Panc1 (cell line): ENCODE data around the gene COX7B2. TPM values are rescaled to one million over a fixed set of nuclear protein-coding genes. Genes with fewer than 3 reads are reported as not detected.

Experiments
- ATAC-seq: fragments of 200-7000 bp; cut with Tn5 transposase; 2 replicates; pipeline ENCODE4 v1.9.1; 2020; ENCODE audit warnings: mild to moderate bottlenecking, moderate library complexity
- BruUV-seq: library from RNA; stranded (reverse); fragments of 400-500 nt; replicated peaks from 2 replicates; lab custom pipeline; 2021; lab: Mats Ljungman, UMichigan
- CTCF ChIA-PET: fragments of 300-600 bp; sonication (Branson Sonifier 250); formaldehyde crosslinking; loops from one replicate; lab custom pipeline; 2022; ENCODE audit warnings: antibody characterized with exemption; lab: Charles Lee
- POLR2A ChIA-PET: fragments of 300-600 bp; sonication (Branson Sonifier 250); formaldehyde crosslinking; loops from one replicate; lab custom pipeline; 2022; ENCODE audit warnings: antibody characterized with exemption; lab: Charles Lee
- DNase-seq: peaks from one replicate; pipeline ENCODE4 v3.0.0-alpha.2; 2010; ENCODE audit warnings: low read depth, low spot score
- H3K27ac ChIP-seq: 2 replicates; pipeline ENCODE4 v1.5.1; 2011; ENCODE audit warnings: mild to moderate bottlenecking, low read length, inconsistent platforms
- H3K27me3 ChIP-seq: fragments of 200-500 bp; sonication (Bioruptor generic); 2 replicates; pipeline ENCODE4 v1.6.0; 2014; ENCODE audit warnings: low read length, inconsistent platforms; ENCODE audit not compliant: control insufficient read depth, insufficient read depth
- H3K36me3 ChIP-seq: fragments of 200-500 bp; sonication (Bioruptor generic); 2 replicates; pipeline ENCODE4 v1.5.1; 2014; ENCODE audit warnings: inconsistent platforms, mild to moderate bottlenecking, low read length, moderate library complexity; ENCODE audit not compliant: control insufficient read depth, insufficient read depth
- H3K4me1 ChIP-seq: 2 replicates; pipeline ENCODE4 v1.5.1; 2011; ENCODE audit warnings: inconsistent platforms, mild to moderate bottlenecking, low read length, moderate library complexity; ENCODE audit not compliant: control insufficient read depth, insufficient read depth
- H3K4me3 ChIP-seq, 2 experiments: 2 replicates each; pipeline ENCODE4 v1.5.1; 2011 to 2012; ENCODE audit warnings: low read depth in 2 of 2, low read length in 2 of 2, mild to moderate bottlenecking in 2 of 2, inconsistent platforms in 1 of 2, moderate library complexity in 1 of 2
- H3K9me3 ChIP-seq: fragments of 200-500 bp; sonication (Bioruptor generic); 2 replicates; pipeline ENCODE4 v1.5.1; 2014; ENCODE audit warnings: low read depth, mild to moderate bottlenecking, inconsistent platforms, low read length, moderate library complexity; ENCODE audit not compliant: control insufficient read depth, insufficient read depth
- CTCF ChIP-seq: fragments of 450-650 bp; IDR thresholded peaks from 2 replicates; pipeline ENCODE4 v1.5.1; 2017; ENCODE audit warnings: mild to moderate bottlenecking
- POLR2AphosphoS5 ChIP-seq: IDR thresholded peaks from 2 replicates; pipeline ENCODE4 v1.6.1; 2012; ENCODE audit warnings: mild to moderate bottlenecking, low read depth, low read length, moderate library complexity
- REST ChIP-seq, 2 experiments: IDR thresholded peaks; 2 replicates each; pipeline ENCODE4 v1.6.1; 2011 to 2012; ENCODE audit warnings: low read depth in 2 of 2, control low read depth in 1 of 2, low read length in 1 of 2, mild to moderate bottlenecking in 1 of 2, moderate library complexity in 1 of 2; ENCODE audit not compliant: insufficient read depth in 1 of 2
- SIN3A ChIP-seq: IDR thresholded peaks from 2 replicates; pipeline ENCODE4 v1.6.1; 2012; ENCODE audit warnings: low read depth, mild to moderate bottlenecking, low read length, moderate library complexity, borderline replicate concordance; ENCODE audit not compliant: insufficient read depth
- TCF7L2 ChIP-seq: IDR thresholded peaks from 2 replicates; pipeline ENCODE4 v1.6.1; 2011; ENCODE audit warnings: mild to moderate bottlenecking, low read depth, low read length, inconsistent platforms
- in situ Hi-C: cut with HindIII; loops from 2 replicates; pipeline ENCODE4 v1.10.0; 2016; ENCODE audit warnings: low sequenced_read_pairs, low pct_unique_long_range_greater_than_20kb
- intact Hi-C: fragments of 100-400 bp; cut with micrococcal nuclease; formaldehyde crosslinking; loops from one replicate; pipeline ENCODE4 v1.10.0; 2022; ENCODE audit not compliant: unreplicated experiment
- total RNA-seq: library from RNA; stranded (reverse); gene quantifications from one replicate; pipeline ENCODE4 v1.2.1, GENCODE V29; 2021; ENCODE audit not compliant: unreplicated experiment

The COX7B2 gene
- total RNA-seq, 1 experiment from 2014 or later = not detected

- no peak for TF ChIP-seq REST (IDR thresholded peaks at IDR 0.05; ENCODE audit: insufficient read depth in 1 of 2, low read depth in 2 of 2, low read length in 1 of 2)
- no peak for TF ChIP-seq POLR2AphosphoS5
- TF ChIP-seq SIN3A = no peak
- TF ChIP-seq TCF7L2 = no peak
- no peak for TF ChIP-seq CTCF
- Histone ChIP-seq H3K27me3 (no peaks in the 10 kb centered on the region), H3K4me1 (no peaks in the 10 kb centered on the region), H3K36me3 (no peaks in the 10 kb centered on the region), H3K4me3 (no peak overlapping the region), H3K9me3 (no peaks in the 10 kb centered on the region), H3K27ac (no peak overlapping the region)
- DNase-seq (no peak), ATAC-seq (no peak)
- ChIA-PET POLR2A (no interaction called here), CTCF (no interaction called here)
- intact Hi-C loops = no loop called here
- BruUV-seq = no TSS peak
- in situ Hi-C loops = no loop called here
These were observed 104.1 kb downstream of the COX7B2 start for GRCh38 chr4:46804781-46805413.

- Histone ChIP-seq H3K36me3 (no peaks in the 10 kb centered on the region), H3K4me3 (no peak overlapping the region), H3K27me3 (no peaks in the 10 kb centered on the region), H3K9me3 (no peaks in the 10 kb centered on the region), H3K27ac (no peak overlapping the region), H3K4me1 (no peaks in the 10 kb centered on the region)
- CTCF ChIA-PET = no interaction called here
- BruUV-seq = no TSS peak
- POLR2A ChIA-PET = no interaction called here
- no peak for ATAC-seq
- no peak for TF ChIP-seq REST (IDR thresholded peaks at IDR 0.05; ENCODE audit: insufficient read depth in 1 of 2, low read depth in 2 of 2, low read length in 1 of 2)
- TF ChIP-seq CTCF = no peak
- TF ChIP-seq TCF7L2 = no peak
- no peak for TF ChIP-seq POLR2AphosphoS5
- no peak for TF ChIP-seq SIN3A
- no peak for DNase-seq
- intact Hi-C loops = no loop called here
- in situ Hi-C loops = no loop called here
These were observed 116.0 kb downstream of the COX7B2 start for GRCh38 chr4:46793036-46793435.
